NCI-H82 treated with DMSO at 0.1 percent for 48 hours (cell line): ENCODE data around the gene OR7D2.

Experiments used
- DNase-seq: peaks from one replicate; lab custom pipeline; 2025; ENCODE audit not compliant: unreplicated experiment; lab: John Stamatoyannopoulos, UW

OR7D2 gene

GRCh38 chr19:9178901-9179300 lies at the start of gene OR7D2:
OR7D2 (plus strand) TSS chr19:9178979; CDS start chr19:9185782, 6,803 bp downstream.
- no peak for DNase-seq

GRCh38 chr19:9130965-9131364 lies 47.8 kb upstream of the OR7D2 start:
- no peak for DNase-seq

GRCh38 chr19:9132422-9132821 lies 46.4 kb upstream of the OR7D2 start:
- DNase-seq = no peak

- no peak for DNase-seq
These were observed 39.1 kb upstream of the OR7D2 start for GRCh38 chr19:9139609-9140158.

- DNase-seq = peak; percentile 60
These were observed 38.5 kb upstream of the OR7D2 start, which contains the start of gene ZNF317 for GRCh38 chr19:9140159-9140874. ZNF317 (plus strand) TSS chr19:9140397; CDS start chr19:9156017, 15,620 bp downstream.

- no peak for DNase-seq
These were observed 33.9 kb upstream of the OR7D2 start for GRCh38 chr19:9144920-9145319.

GRCh38 chr19:9146882-9147281 lies 31.9 kb upstream of the OR7D2 start:
- no peak for DNase-seq

GRCh38 chr19:9148697-9149096 lies 30.1 kb upstream of the OR7D2 start:
- no peak for DNase-seq

- no peak for DNase-seq
These were observed 28.8 kb upstream of the OR7D2 start for GRCh38 chr19:9149997-9150396.

- no peak for DNase-seq
These were observed 28.1 kb upstream of the OR7D2 start for GRCh38 chr19:9150650-9151049.

- DNase-seq = no peak
These were observed 27.4 kb upstream of the OR7D2 start for GRCh38 chr19:9151367-9151766.

GRCh38 chr19:9155591-9155990 lies 23.2 kb upstream of the OR7D2 start:
- no peak for DNase-seq

GRCh38 chr19:9156304-9156703 lies 22.5 kb upstream of the OR7D2 start:
- DNase-seq = no peak

GRCh38 chr19:9159891-9160290 lies 18.9 kb upstream of the OR7D2 start:
- no peak for DNase-seq

GRCh38 chr19:9161427-9161826 lies 17.4 kb upstream of the OR7D2 start:
- DNase-seq = no peak

- no peak for DNase-seq
These were observed 13.5 kb upstream of the OR7D2 start for GRCh38 chr19:9165261-9165660.

- DNase-seq = no peak
These were observed 11.9 kb upstream of the OR7D2 start for GRCh38 chr19:9166846-9167245.

- DNase-seq = no peak
These were observed 7.3 kb upstream of the OR7D2 start for GRCh38 chr19:9171393-9171991.

GRCh38 chr19:9175326-9175725 lies 3.5 kb upstream of the OR7D2 start:
- no peak for DNase-seq

GRCh38 chr19:9183000-9183399 lies 4.2 kb downstream of the OR7D2 start:
- no peak for DNase-seq

- no peak for DNase-seq
These were observed 8.4 kb downstream of the OR7D2 start for GRCh38 chr19:9187191-9187590.

- no peak for DNase-seq
These were observed 10.8 kb downstream of the OR7D2 start for GRCh38 chr19:9189535-9189934.
